Pulmonary artery endothelial cell (primary cell): ENCODE measurements around the gene TEX11. TPM values are rescaled to one million over a fixed set of nuclear protein-coding genes. Genes with fewer than 3 reads are reported as not detected.
A peak's percentile ranks its signal among the peaks of the same experiment; 100 is the strongest.
"Not testable (repeated sequence)": the region's sequence is repeated elsewhere in the genome, so short reads cannot be mapped to it uniquely, and the experiment has no call there.

ENCODE experiments used
- DNase-seq: peaks from one replicate; pipeline ENCODE4 v3.0.0-alpha.2; 2011; ENCODE audit warnings: low read depth, low spot score
- total RNA-seq: library from RNA; depleted of rRNA; stranded (reverse); fragments of >200 nt; gene quantifications from 2 replicates; pipeline ENCODE4 v1.2.3, GENCODE V29; 2014

The TEX11 gene
- total RNA-seq, 1 donor from 2014 or later, result not detected

DNA sequence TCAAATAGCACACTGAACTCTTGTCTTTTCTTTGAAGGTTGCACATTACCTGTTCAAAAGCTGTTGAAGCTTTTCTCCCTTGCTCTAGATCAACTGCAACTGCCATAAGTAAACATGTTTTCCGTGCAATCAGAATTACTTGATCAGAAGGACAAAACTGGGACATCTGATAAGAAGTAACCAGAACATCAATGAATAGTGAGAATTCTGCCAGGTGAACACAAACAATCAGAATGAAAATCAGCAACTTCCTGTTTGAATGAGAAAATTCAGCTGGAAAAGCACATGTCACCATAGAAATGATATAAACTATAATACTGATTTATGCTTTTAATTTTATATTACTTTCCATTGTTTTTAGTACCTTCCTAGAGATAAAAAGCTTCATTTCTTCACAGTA, 303.2 kb downstream of the TEX11 start:
- DNase-seq, result no peak

- DNase-seq, result no peak
These were observed 316.4 kb downstream of the TEX11 start for GRCh38 chrX:70592091-70592490.

- not testable (repeated sequence) for DNase-seq
These were observed 321.4 kb downstream of the TEX11 start for GRCh38 chrX:70587158-70587557.

DNA sequence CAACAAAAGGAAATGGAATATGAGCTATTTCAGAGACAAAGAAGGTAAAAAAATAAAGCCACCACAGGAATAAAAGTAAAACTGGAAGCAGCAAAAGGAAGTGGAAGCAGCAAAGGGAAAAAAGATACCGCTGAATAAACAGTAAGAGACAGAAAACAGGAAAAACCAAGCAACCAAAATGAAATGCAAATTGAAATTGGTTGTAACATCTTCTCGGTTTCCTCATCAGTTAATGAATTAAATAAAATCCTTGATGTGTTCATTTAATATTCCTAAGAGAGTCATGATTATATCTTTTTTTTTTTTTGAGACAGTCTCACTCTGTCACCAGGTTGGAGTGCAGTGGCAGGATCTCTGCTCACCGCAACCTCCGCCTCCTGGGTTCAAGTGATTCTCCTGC, 331.1 kb downstream of the TEX11 start:
- DNase-seq, result no peak

- DNase-seq, result not testable (repeated sequence)
These were observed 338.5 kb downstream of the TEX11 start for GRCh38 chrX:70569922-70570576.

GRCh38 chrX:70554948-70555347, 353.6 kb downstream of the TEX11 start:
- no peak for DNase-seq

DNA sequence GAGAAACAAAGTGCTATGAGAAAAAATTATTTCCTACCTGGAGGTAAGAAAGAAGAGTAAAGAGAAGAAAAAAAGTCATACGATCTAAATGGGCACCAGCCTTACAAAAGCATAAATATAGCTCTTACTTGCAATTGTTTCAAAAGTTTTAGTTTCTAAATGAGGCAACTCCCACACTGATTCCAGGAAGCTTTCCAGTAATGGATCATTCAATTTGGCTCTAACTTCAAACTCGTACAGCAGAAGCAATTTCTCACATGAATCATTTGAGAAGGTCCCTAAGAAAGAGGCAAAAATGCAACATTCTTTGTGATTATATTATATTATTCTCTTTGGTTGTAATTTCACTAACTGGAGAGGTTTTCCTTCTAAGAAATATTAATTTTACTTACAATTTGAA, 354.0 kb downstream of the TEX11 start:
- DNase-seq, result no peak

- no peak for DNase-seq
These were observed 354.4 kb downstream of the TEX11 start for GRCh38 chrX:70554081-70554480.

- DNase-seq, result no peak
These were observed 355.0 kb downstream of the TEX11 start for GRCh38 chrX:70553516-70553915.

DNA sequence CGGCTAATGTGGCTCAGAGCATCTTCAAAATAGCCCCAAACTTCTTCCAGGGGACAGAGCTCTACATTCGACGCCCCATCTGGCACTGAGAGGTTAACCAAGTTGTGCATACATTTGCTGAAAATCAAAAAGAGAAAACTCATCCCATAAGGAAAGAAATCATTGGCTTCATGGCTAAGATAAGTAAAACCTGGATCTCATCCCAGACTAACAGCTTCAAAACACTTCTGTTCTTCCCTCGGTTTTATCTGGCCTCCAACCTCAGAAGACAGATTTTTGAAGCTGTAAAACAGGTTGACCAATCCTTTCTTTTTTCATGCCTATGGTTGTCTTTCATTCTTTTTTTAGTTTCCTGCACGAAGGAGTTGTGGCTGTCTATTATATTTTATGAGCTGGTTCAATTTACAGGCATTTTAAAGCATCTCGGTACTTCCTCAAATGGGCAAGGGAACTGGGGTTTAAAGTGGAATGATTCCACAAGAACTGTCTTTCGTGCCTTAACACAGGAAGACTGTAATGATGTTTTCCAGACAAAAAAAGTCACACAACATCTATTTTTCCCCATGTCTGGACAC, 356.3 kb downstream of the TEX11 start:
- DNase-seq, result no peak

DNA sequence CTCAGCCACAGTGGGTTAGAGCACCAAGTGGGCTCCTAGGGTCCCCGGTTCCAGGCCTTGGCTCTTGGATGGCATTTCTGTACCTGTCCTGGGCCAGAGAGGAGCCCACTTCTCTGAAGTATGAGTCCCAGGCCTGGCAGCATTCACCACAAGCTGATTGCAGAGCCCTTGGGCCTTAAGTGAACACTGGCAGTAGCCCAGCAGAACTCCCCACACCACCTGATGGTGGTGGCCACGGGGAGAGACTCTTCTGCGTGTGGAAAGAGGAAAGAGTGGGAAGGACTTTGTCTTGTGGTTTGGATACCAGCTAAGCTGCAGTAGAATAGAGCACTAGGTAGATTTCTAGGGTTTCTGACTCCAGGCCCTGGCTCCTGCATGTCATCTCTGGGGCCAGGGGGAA, 359.1 kb downstream of the TEX11 start:
- no peak for DNase-seq

GRCh38 chrX:70535198-70535597, 373.3 kb downstream of the TEX11 start:
- DNase-seq, result no peak

DNA sequence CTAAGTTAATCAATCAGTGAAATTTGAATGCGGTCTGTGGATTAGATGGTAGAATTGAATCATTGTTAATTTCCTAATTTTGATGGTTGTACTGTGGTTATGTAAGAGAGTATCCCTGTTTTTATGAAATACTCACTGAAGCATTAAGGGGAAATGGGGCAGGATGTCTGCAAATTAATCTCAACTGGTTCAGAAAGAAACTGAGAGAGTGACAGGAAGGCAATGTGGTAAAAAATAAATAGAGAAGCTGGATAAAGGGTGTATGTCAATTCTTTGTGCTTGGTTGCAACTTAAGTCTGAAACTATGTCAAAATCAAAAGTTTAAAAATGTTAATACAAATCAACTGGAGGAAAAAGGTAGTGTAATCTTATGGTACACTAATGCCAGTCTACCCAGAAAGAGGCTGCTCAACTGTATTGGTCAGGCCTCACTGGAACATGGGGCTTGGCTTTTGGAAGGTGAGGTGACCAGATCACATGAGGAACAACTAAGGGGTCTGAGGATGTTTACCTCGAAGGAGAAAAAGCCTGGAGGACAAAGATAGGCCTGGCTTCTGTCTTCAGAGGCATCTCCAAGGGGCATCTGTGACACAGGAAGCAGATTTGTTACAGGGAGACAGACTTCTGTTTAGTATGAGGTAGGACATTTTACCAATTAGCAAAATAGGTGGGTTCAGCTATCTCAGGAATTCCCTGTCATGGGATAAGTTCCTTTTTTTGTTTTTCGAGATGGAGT, 380.7 kb downstream of the TEX11 start:
- no peak for DNase-seq

DNA sequence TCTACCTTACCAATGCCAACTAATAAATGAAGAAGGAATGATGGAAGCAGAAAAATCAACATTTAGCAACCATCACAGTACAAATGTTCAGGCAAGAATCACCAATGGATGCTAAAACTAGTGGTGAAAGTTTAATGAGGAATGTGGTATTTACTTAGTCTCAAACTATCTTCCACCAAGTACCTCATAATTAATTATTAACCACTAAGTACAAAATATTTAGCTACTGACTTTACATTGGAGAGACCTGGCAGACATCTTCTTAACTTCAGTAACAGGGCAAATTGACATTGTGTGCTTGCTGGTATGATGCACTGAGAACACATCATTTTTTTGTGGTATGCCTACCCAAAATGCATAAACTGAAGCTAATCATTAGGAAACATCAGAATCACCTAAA, 381.5 kb downstream of the TEX11 start:
- DNase-seq, result no peak

GRCh38 chrX:70525733-70526132, 382.8 kb downstream of the TEX11 start:
- DNase-seq, result no peak

GRCh38 chrX:70515692-70516091, 392.8 kb downstream of the TEX11 start:
- not testable (repeated sequence) for DNase-seq

- not testable (repeated sequence) for DNase-seq
These were observed 393.2 kb downstream of the TEX11 start for GRCh38 chrX:70515270-70515669.

GRCh38 chrX:70509078-70509477, 399.4 kb downstream of the TEX11 start:
- DNase-seq, result no peak

DNA sequence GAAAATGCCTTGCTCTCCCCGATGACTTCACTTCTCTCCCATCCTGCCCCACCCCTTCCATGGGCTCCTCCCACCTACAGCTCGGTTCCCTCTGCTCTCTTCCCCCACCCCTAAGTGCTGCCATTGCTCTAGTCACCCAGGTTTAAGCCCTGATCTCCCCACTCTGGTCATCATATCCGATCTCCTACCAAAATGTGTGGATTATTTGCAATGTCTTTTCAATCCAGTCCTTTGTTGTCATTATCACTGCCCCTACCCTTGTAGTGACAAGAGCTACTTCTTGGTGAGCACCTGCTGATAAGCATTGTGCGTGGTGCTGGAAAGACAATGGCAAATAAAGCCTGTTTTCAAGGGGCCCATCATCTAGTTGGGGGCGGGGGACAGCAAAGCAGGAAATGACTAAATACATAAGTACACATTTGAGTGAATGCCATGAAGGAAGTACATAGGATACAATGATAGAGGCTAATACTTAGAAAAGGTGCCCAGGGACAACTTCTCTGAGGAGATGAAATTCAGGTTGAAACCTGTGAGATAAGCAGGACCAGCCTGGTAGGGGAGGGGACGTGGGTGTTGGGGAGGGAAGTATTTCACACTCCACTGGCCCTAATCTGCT, 400.1 kb downstream of the TEX11 start:
- peak; percentile 7 for DNase-seq

DNA sequence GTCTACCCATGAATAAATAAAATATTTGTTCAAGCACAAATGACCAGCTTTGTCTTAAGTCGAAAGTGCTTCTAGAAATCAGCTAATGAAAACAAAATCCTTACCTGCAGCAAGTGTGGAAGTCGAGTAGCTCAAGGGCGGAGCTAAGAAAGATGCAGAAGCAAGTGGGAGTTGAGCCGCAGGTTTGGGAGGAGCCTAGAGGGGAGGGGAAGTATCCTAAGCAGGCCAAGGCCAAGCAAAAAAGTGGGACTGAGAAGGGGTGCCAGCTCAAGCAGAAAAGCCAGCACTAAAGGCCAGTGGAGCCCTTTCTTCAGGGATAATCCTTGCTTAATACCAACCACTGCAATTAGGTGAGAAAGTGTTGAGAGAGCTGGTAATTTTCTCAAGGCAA, 403.1 kb downstream of the TEX11 start:
- DNase-seq, result no peak

DNA sequence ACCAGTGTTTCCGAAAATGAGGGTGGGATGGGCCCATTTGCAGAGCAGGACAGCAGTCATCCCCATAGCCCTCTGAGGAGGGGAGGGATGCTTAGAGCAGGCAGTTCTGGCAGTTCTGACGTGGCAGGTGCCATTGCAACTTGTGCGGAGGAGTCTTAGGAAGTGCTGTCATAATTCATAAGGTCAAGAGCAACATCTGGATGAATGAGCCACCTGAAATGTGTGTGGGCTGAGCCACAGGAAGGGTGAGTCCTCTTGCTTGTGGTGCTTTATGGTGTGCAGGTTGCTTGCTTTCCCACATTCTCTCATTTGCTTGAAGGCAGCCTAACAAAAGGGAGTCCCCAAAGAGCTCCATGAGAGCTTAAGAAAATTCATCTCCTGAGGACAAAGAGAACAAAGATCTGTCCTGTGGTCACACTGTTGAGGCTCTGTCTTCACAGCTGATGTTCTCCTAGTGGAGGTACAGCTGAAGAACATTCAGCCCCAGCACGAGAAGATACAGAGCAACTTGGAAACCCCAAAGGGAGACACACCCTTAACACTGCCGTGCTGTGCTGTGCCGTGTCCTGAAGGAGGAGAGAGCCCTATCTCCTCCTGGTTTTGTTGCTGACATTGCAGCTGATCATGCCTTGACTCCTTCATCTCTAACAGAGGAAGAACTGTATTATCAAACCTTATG, 403.6 kb downstream of the TEX11 start:
- no peak for DNase-seq

- no peak for DNase-seq
These were observed 407.7 kb downstream of the TEX11 start for GRCh38 chrX:70500826-70501225.
